NCI-H2107 treated with DMSO at 0.1 percent for 48 hours (cell line): ENCODE results near the gene ALG1.
"Not testable (repeated sequence)": the region's sequence is repeated elsewhere in the genome, so short reads cannot be mapped to it uniquely, and the experiment has no call there.

ENCODE experiments used
- DNase-seq: peaks from one replicate; lab custom pipeline; 2025; ENCODE audit not compliant: unreplicated experiment; lab: John Stamatoyannopoulos, UW

The ALG1 gene

GRCh38 chr16:5097061-5097469 is 25.4 kb downstream of the ALG1 start:
- DNase-seq, result peak; percentile 5

GRCh38 chr16:5097470-5098220 is 26.0 kb downstream of the ALG1 start, which contains the start of gene EEF2KMT:
EEF2KMT (minus strand) TSS chr16:5097795; CDS start chr16:5097739, 56 bp downstream.
- DNase-seq, result peak; percentile 97

GRCh38 chr16:5098221-5099159 is 26.8 kb downstream of the ALG1 start:
- DNase-seq, result not testable (repeated sequence)

- DNase-seq, result not testable (repeated sequence)
Measured at GRCh38 chr16:5099174-5099573, 27.5 kb downstream of the ALG1 start.

- not testable (repeated sequence) for DNase-seq
Measured at GRCh38 chr16:5103296-5104032, 31.8 kb downstream of the ALG1 start.

- not testable (repeated sequence) for DNase-seq
Measured at GRCh38 chr16:5105039-5105438, 33.4 kb downstream of the ALG1 start.

- DNase-seq, result no peak
Measured at GRCh38 chr16:5108505-5109158, 37.0 kb downstream of the ALG1 start.

- not testable (repeated sequence) for DNase-seq
Measured at GRCh38 chr16:5110933-5111332, 39.3 kb downstream of the ALG1 start.

- DNase-seq, result not testable (repeated sequence)
Measured at GRCh38 chr16:5116780-5117295, 45.2 kb downstream of the ALG1 start.

- DNase-seq, result peak; percentile 88
Measured at GRCh38 chr16:5117300-5118087, 45.9 kb downstream of the ALG1 start.

GRCh38 chr16:5131467-5132004 is 59.9 kb downstream of the ALG1 start:
- DNase-seq, result not testable (repeated sequence)

- DNase-seq, result not testable (repeated sequence)
Measured at GRCh38 chr16:5132915-5133600, 61.4 kb downstream of the ALG1 start.

GRCh38 chr16:5134739-5135452 is 63.3 kb downstream of the ALG1 start:
- not testable (repeated sequence) for DNase-seq
